ENCODE results near the gene DENND1A.

Gene DENND1A

DNA sequence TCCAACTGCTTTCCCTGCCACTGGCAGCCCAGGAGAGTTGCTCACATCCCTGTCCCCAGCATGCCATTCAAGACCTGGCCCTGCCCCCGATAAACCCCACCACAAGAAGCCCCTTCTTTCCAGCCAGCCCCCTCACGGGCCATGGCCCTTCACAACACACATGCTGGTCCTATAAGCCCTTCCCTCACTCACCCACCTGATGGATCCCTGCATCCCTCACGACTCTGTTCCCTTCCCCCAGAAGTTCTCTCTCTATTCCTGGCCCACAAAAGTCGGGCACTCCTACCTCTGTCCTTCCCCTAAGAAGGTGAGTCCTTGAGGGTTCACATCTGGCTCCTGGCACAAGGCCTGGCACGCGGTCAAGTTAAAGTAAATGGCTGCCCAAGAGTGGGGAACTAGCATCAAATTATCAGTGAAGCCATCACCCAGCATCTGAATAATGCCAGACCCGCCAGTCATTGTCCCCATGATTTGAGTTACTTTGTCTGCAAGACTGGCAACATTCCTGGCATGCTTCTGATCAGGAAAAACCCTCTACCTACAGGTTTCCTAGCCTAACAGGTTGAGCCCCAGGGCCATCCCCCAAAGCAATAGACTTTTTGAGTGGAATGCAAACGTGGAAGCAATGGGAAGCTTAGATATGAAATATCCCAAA, 508.0 kb downstream of the DENND1A start:
- no peaks in the 10 kb centered on the region for H3K79me2 ChIP-seq (ENCODE audit: insufficient read depth, low read length)
- no peak overlapping the region for H3K4me2 ChIP-seq (ENCODE audit: low read depth, low read length, poor library complexity, severe bottlenecking)
- no peak overlapping the region for H3K9ac ChIP-seq (ENCODE audit: low read length)
- H3K9me3 ChIP-seq (ENCODE audit: insufficient read depth, low read length) = no peaks in the 10 kb centered on the region
- H3K36me3 ChIP-seq (ENCODE audit: low read length) = no peaks in the 10 kb centered on the region
- no peaks in the 10 kb centered on the region for H3K27me3 ChIP-seq (ENCODE audit: low read length)
- no peak overlapping the region for H3K27ac ChIP-seq (ENCODE audit: low read depth, low read length)
- H3K9me2 ChIP-seq (replicated peaks; ENCODE audit: insufficient read depth, low read length) = no peaks in the 10 kb centered on the region
- H3F3A ChIP-seq (ENCODE audit: insufficient read depth) = no peaks in the 10 kb centered on the region
- no peak for TF ChIP-seq EZH2phosphoT487 (conservative IDR thresholded peaks at IDR 0.05; ENCODE audit: low read length)
- TF ChIP-seq CTCF (IDR thresholded peaks at IDR 0.05; ENCODE audit: insufficient read depth, low read length, poor library complexity, severe bottlenecking) = no peak
- H2AFZ ChIP-seq (ENCODE audit: low read depth, low read length, severe bottlenecking) = no peak overlapping the region
- no peak overlapping the region for H3K4me3 ChIP-seq (ENCODE audit: insufficient read depth, low read length, poor library complexity, severe bottlenecking)
- no peaks in the 10 kb centered on the region for H4K20me1 ChIP-seq (ENCODE audit: low read depth, low read length)

DNA sequence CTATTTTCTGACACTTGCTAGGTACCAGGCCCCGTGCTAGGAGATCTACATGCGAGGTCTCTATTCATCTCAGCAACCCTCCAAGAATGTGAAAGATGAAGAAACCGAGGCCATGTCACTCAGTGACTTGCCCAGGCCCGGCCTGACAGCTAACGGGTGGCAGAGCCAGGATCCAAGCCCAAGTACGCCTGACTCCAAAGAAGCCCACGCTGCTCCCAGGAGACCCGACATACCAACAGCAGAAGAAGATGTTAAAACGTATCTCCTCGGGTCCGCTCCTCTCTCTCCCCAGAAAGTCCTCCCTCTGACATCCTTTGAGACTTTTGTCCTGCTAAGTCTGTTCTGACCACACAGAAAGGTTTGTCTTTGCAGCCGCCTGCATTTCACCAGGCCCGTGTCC, 508.7 kb downstream of the DENND1A start:
- Histone ChIP-seq H3K9ac (ENCODE audit: low read length) (no peak overlapping the region), H3K36me3 (ENCODE audit: low read length) (no peaks in the 10 kb centered on the region), H2AFZ (ENCODE audit: low read depth, low read length, severe bottlenecking) (no peak overlapping the region), H3K9me3 (ENCODE audit: insufficient read depth, low read length) (no peaks in the 10 kb centered on the region), H4K20me1 (ENCODE audit: low read depth, low read length) (no peaks in the 10 kb centered on the region), H3K9me2 (replicated peaks; ENCODE audit: insufficient read depth, low read length) (no peaks in the 10 kb centered on the region), H3K27me3 (ENCODE audit: low read length) (no peaks in the 10 kb centered on the region), H3K27ac (ENCODE audit: low read depth, low read length) (no peak overlapping the region), H3K4me2 (ENCODE audit: low read depth, low read length, poor library complexity, severe bottlenecking) (no peak overlapping the region), H3K4me3 (ENCODE audit: insufficient read depth, low read length, poor library complexity, severe bottlenecking) (no peak overlapping the region), H3K79me2 (ENCODE audit: insufficient read depth, low read length) (no peaks in the 10 kb centered on the region), H3F3A (ENCODE audit: insufficient read depth) (no peaks in the 10 kb centered on the region)
- TF ChIP-seq EZH2phosphoT487 (conservative IDR thresholded peaks at IDR 0.05; ENCODE audit: low read length) = no peak
- TF ChIP-seq CTCF (IDR thresholded peaks at IDR 0.05; ENCODE audit: insufficient read depth, low read length, poor library complexity, severe bottlenecking) = no peak

DNA sequence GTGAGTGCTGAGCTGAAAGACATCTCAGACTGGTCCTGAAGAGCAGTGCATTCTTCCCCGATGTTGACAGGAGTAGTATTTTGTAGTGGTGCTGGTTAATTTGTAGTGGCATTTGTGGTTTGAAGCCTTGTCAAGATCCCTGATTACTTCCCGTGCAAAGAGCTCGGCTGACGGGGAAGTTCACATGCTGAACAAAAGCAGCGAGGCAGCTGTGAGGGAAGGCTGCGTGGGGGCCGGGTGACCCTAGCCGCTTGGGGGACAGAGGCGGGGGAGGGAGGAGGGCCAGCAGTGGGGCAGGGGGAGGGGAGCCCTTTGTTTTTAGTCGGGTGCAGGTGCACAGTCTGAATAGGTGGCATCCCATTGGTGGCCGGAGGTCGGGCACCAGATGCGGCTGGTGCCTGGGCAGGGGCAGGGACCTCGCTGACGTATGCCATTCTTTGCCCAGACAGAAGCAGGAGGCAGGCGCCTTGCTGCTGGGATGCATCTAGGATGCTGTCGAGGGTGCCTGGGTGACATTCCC, 509.3 kb downstream of the DENND1A start:
- H3K9ac ChIP-seq (ENCODE audit: low read length) = no peak overlapping the region
- H3K9me3 ChIP-seq (ENCODE audit: insufficient read depth, low read length) = no peaks in the 10 kb centered on the region
- TF ChIP-seq EZH2phosphoT487 (conservative IDR thresholded peaks at IDR 0.05; ENCODE audit: low read length) (no peak), CTCF (IDR thresholded peaks at IDR 0.05; ENCODE audit: insufficient read depth, low read length, poor library complexity, severe bottlenecking) (no peak)
- no peaks in the 10 kb centered on the region for H3K79me2 ChIP-seq (ENCODE audit: insufficient read depth, low read length)
- H2AFZ ChIP-seq (ENCODE audit: low read depth, low read length, severe bottlenecking) = no peak overlapping the region
- H3K4me3 ChIP-seq (ENCODE audit: insufficient read depth, low read length, poor library complexity, severe bottlenecking) = no peak overlapping the region
- H3K27me3 ChIP-seq (ENCODE audit: low read length) = no peaks in the 10 kb centered on the region
- no peaks in the 10 kb centered on the region for H3F3A ChIP-seq (ENCODE audit: insufficient read depth)
- H3K4me2 ChIP-seq (ENCODE audit: low read depth, low read length, poor library complexity, severe bottlenecking) = no peak overlapping the region
- no peaks in the 10 kb centered on the region for H4K20me1 ChIP-seq (ENCODE audit: low read depth, low read length)
- H3K9me2 ChIP-seq (replicated peaks; ENCODE audit: insufficient read depth, low read length) = no peaks in the 10 kb centered on the region
- H3K36me3 ChIP-seq (ENCODE audit: low read length) = no peaks in the 10 kb centered on the region
- no peak overlapping the region for H3K27ac ChIP-seq (ENCODE audit: low read depth, low read length)

All from SU-DHL-6 (cell line).